H1 (cell line): ENCODE results near the gene WDR64. TPM values are rescaled to one million over a fixed set of nuclear protein-coding genes. Genes with fewer than 3 reads are reported as not detected.

Source experiments
- CTCF ChIA-PET: fragments of 300-600 bp; sonication (Branson Sonifier 250); formaldehyde crosslinking; loops from one replicate; lab custom pipeline; 2021; ENCODE audit not compliant: partially characterized antibody; lab: Charles Lee
- POLR2A ChIA-PET: fragments of 300-600 bp; sonication (Branson Sonifier 250); formaldehyde crosslinking; loops from one replicate; lab custom pipeline; 2021; ENCODE audit warnings: inconsistent platforms; ENCODE audit not compliant: partially characterized antibody; lab: Charles Lee
- DNase-seq, 2 experiments: peaks; one replicate each; pipeline versions ENCODE4 v3.0.0 to v3.0.0-alpha.2; 2010 to 2022; ENCODE audit warnings: low spot score in 2 of 2, low read depth in 1 of 2, mixed read lengths in 1 of 2
- FAIRE-seq: peaks from 2 replicates; lab custom pipeline; 2011; peaks lifted over from hg19 to GRCh38; lab: Jason Lieb, UNC
- H2AFZ ChIP-seq: 2 replicates; pipeline ENCODE4 v1.8.1; 2012; ENCODE audit warnings: low read length, inconsistent platforms
- H2AK5ac ChIP-seq: 2 replicates; pipeline ENCODE4 v1.6.1; 2013; ENCODE audit warnings: low read depth, low read length
- H2BK120ac ChIP-seq: replicated peaks from 2 replicates; pipeline ENCODE3; 2013; ENCODE audit warnings: low read depth, low read length, inconsistent platforms
- H2BK12ac ChIP-seq: 2 replicates; pipeline ENCODE4 v1.6.1; 2013; ENCODE audit warnings: low read depth, low read length
- H2BK15ac ChIP-seq: 2 replicates; pipeline ENCODE4 v1.6.1; 2013; ENCODE audit warnings: low read length
- H2BK20ac ChIP-seq: 2 replicates; pipeline ENCODE4 v1.6.1; 2013; ENCODE audit warnings: low read length
- H2BK5ac ChIP-seq: 2 replicates; pipeline ENCODE4 v1.6.1; 2013; ENCODE audit warnings: low read depth, low read length
- H3K14ac ChIP-seq: 2 replicates; pipeline ENCODE4 v1.6.1; 2013; ENCODE audit warnings: inconsistent platforms; ENCODE audit not compliant: insufficient read length
- H3K18ac ChIP-seq: 2 replicates; pipeline ENCODE4 v1.6.1; 2013; ENCODE audit warnings: low read length; ENCODE audit errors: extremely low read depth
- H3K23ac ChIP-seq: 2 replicates; pipeline ENCODE4 v1.6.1; 2013; ENCODE audit warnings: inconsistent platforms; ENCODE audit not compliant: insufficient read length
- H3K23me2 ChIP-seq: 2 replicates; pipeline ENCODE4 v1.6.1; 2013; ENCODE audit warnings: low read depth, low read length
- H3K27ac ChIP-seq: 2 replicates; pipeline ENCODE4 v1.6.1; 2011; ENCODE audit warnings: low read depth, low read length, inconsistent platforms
- H3K27me3 ChIP-seq, 4 experiments: replicated peaks in 1 of 4; 1 replicate in 1 of 4; 2 replicates in 3 of 4; pipeline versions ENCODE4 v1.6.1 to v1.8.1; 2011 to 2013; ENCODE audit warnings: low read length in 3 of 4, mild to moderate bottlenecking in 3 of 4, inconsistent platforms in 2 of 4, mixed read lengths in 2 of 4, moderate library complexity in 1 of 4; ENCODE audit not compliant: control insufficient read depth in 3 of 4, insufficient read depth in 3 of 4; ENCODE audit errors: extremely low read depth in 1 of 4
- H3K36me3 ChIP-seq, 4 experiments: 2 replicates each; pipeline versions ENCODE4 v1.6.1 to v1.8.1; 2011 to 2013; ENCODE audit warnings: mild to moderate bottlenecking in 4 of 4, low read length in 3 of 4, moderate library complexity in 2 of 4, control low read depth in 1 of 4, inconsistent platforms in 1 of 4; ENCODE audit not compliant: insufficient read depth in 4 of 4, control insufficient read depth in 2 of 4
- H3K4ac ChIP-seq: replicated peaks from 2 replicates; pipeline ENCODE3; 2013; ENCODE audit warnings: low read length, low read depth, mixed read lengths, inconsistent platforms; ENCODE audit not compliant: insufficient read length
- H3K4me1 ChIP-seq, 4 experiments: replicated peaks in 1 of 4; 1 replicate in 1 of 4; 2 replicates in 3 of 4; pipeline versions ENCODE4 v1.6.1 to v1.8.1; 2011 to 2013; ENCODE audit warnings: low read length in 3 of 4, inconsistent platforms in 2 of 4, mixed read lengths in 1 of 4; ENCODE audit not compliant: insufficient read depth in 4 of 4, control insufficient read depth in 3 of 4
- H3K4me2 ChIP-seq, 2 experiments: 2 replicates each; pipeline versions ENCODE4 v1.6.1 to v1.8.1; 2011 to 2013; ENCODE audit warnings: low read depth in 2 of 2, low read length in 2 of 2, control low read depth in 1 of 2, inconsistent platforms in 1 of 2, mild to moderate bottlenecking in 1 of 2; ENCODE audit not compliant: insufficient read depth in 1 of 2
- H3K4me3 ChIP-seq, 4 experiments: fragments of 200-600, 300-600 bp in 1 of 4; sonication (generic), shearing (Covaris generic), sonication (Bioruptor Twin) in 1 of 4; 2 replicates each; pipeline versions ENCODE4 v1.5.1 to v1.8.1; 2011 to 2016; ENCODE audit warnings: low read length in 4 of 4, low read depth in 3 of 4, control low read depth in 2 of 4, inconsistent platforms in 2 of 4, mild to moderate bottlenecking in 2 of 4, mixed read lengths in 1 of 4, moderate library complexity in 1 of 4; ENCODE audit not compliant: insufficient read depth in 2 of 4; ENCODE audit errors: extremely low read depth in 1 of 4
- H3K56ac ChIP-seq: replicated peaks from 2 replicates; pipeline ENCODE3; 2013; ENCODE audit warnings: low read depth, mild to moderate bottlenecking, mixed read lengths, low read length, inconsistent platforms; ENCODE audit not compliant: insufficient read length
- H3K79me1 ChIP-seq: 2 replicates; pipeline ENCODE4 v1.6.1; 2013; ENCODE audit warnings: low read depth, low read length, control low read depth
- H3K79me2 ChIP-seq, 2 experiments: 2 replicates each; pipeline versions ENCODE4 v1.6.1 to v1.8.1; 2012 to 2013; ENCODE audit warnings: low read length in 2 of 2, mild to moderate bottlenecking in 2 of 2, inconsistent platforms in 1 of 2; ENCODE audit not compliant: insufficient read depth in 2 of 2, control insufficient read depth in 1 of 2
- H3K9ac ChIP-seq, 4 experiments: replicated peaks in 1 of 4; 1 replicate in 1 of 4; 2 replicates in 3 of 4; pipeline versions ENCODE4 v1.6.1 to v1.8.1; 2011 to 2013; ENCODE audit warnings: low read depth in 3 of 4, low read length in 3 of 4, control low read depth in 2 of 4, mild to moderate bottlenecking in 2 of 4, moderate library complexity in 2 of 4, inconsistent platforms in 1 of 4; ENCODE audit errors: extremely low read depth in 1 of 4
- H3K9me3 ChIP-seq, 2 experiments: 2 replicates each; pipeline versions ENCODE4 v1.6.1 to v1.8.1; 2012 to 2013; ENCODE audit warnings: mild to moderate bottlenecking in 2 of 2, moderate library complexity in 2 of 2, control low read depth in 1 of 2, inconsistent platforms in 1 of 2, low read depth in 1 of 2, low read length in 1 of 2, mixed read lengths in 1 of 2; ENCODE audit not compliant: insufficient read depth in 2 of 2
- H4K20me1 ChIP-seq, 2 experiments: replicated peaks in 1 of 2; 2 replicates each; pipeline versions ENCODE3 to v1.8.1; 2011 to 2013; ENCODE audit warnings: inconsistent platforms in 2 of 2, low read length in 2 of 2, mild to moderate bottlenecking in 1 of 2; ENCODE audit not compliant: insufficient read depth in 2 of 2, control insufficient read depth in 1 of 2
- H4K5ac ChIP-seq: 2 replicates; pipeline ENCODE4 v1.6.1; 2013; ENCODE audit warnings: low read length, low read depth, mixed read lengths, inconsistent platforms; ENCODE audit not compliant: insufficient read length
- H4K8ac ChIP-seq: 2 replicates; pipeline ENCODE4 v1.8.0; 2013; ENCODE audit warnings: mild to moderate bottlenecking, moderate library complexity, low read length, inconsistent platforms; ENCODE audit not compliant: insufficient read depth; ENCODE audit errors: extremely low read depth
- H4K91ac ChIP-seq: replicated peaks from 2 replicates; pipeline ENCODE3; 2013; ENCODE audit warnings: low read length, mixed read lengths, inconsistent platforms; ENCODE audit not compliant: insufficient read length
- CEBPB ChIP-seq: IDR thresholded peaks from 2 replicates; pipeline ENCODE4 v1.6.1; 2012; ENCODE audit warnings: low read depth, low read length
- SAP30 ChIP-seq: fragments of 300-600 bp; sonication (generic); IDR thresholded peaks from 2 replicates; pipeline ENCODE4 v1.7.1; 2012; ENCODE audit warnings: low read length, moderate library complexity, mild to moderate bottlenecking, inconsistent platforms; ENCODE audit not compliant: insufficient read depth, insufficient replicate concordance
- WGBS, 2 experiments: shearing (Covaris generic) in 1 of 2; methylation state at CpG; one replicate each; pipeline versions ENCODE4 v1.1.6 to v1.1.7; 2013 to 2015; ENCODE audit warnings: low lambda C conversion rate in 2 of 2, mixed read lengths in 2 of 2, inconsistent platforms in 1 of 2, low coverage in 1 of 2, missing lambda C conversion rate in 1 of 2; ENCODE audit not compliant: insufficient replicate concordance in 2 of 2, insufficient coverage in 1 of 2, insufficient read length in 1 of 2; ENCODE audit errors: extremely low coverage in 1 of 2, missing lambda C conversion rate in 1 of 2; 5-methylcytosine and 5-hydroxymethylcytosine counted together
- polyA plus RNA-seq, 7 experiments: library from polyadenylated mRNA; depleted of rRNA in 3 of 7; stranded (reverse) in 5 of 7; unstranded in 2 of 7; fragments of >200 nt in 5 of 7; fragments of 200-250 nt in 2 of 7; gene quantifications; 1 replicate in 5 of 7; 2 replicates in 1 of 7; 4 replicates in 1 of 7; pipeline versions ENCODE4 v1.2.1 to v1.2.3, GENCODE V29; 2011 to 2013; ENCODE audit warnings: missing spikeins in 2 of 7, mixed read lengths in 2 of 7
- total RNA-seq: library from RNA; stranded (reverse); fragmentation: NEBNext Ultra II Directional; extraction: Animal tissue kit (Norgen Biotek cat#: 25700); gene quantifications from 2 replicates; pipeline ENCODE4 v1.2.1, GENCODE V29; 2021

Gene WDR64
- total and polyA plus RNA-seq, 2 of the 8 experiments (the other 6 are each of a cell fraction or from before 2014, with no cell fraction given) = 0.02 TPM; not detected in 1

GRCh38 chr1:241749945-241750695 is 98.0 kb downstream of the WDR64 start:
- Histone ChIP-seq H3K56ac (no peak overlapping the region), H2BK15ac (no peak overlapping the region), H2BK5ac (no peak overlapping the region), H3K4ac (peak overlapping the region; percentile 47), H3K4me2 (no peak overlapping the region), H3K36me3 (no peaks in the 10 kb centered on the region), H2AFZ (0 out of 2 replicates have a peak overlapping the region, but pooled peaks have one; percentile 17), H3K27me3 (no peaks in the 10 kb centered on the region), H3K4me1 (peaks cover 1 to 7% (median 4%) of the 10 kb centered on the region in 4 experiments; a peak in 4 of 7 replicates), H3K9ac (no peak overlapping the region), H4K5ac (no peak overlapping the region), H3K18ac (no peak overlapping the region), H3K79me1 (no peaks in the 10 kb centered on the region), H4K8ac (no peak overlapping the region), H3K23me2 (no peaks in the 10 kb centered on the region), H2AK5ac (no peak overlapping the region), H3K4me3 (no peak overlapping the region), H4K91ac (no peak overlapping the region), H2BK12ac (no peak overlapping the region), H3K9me3 (no peaks in the 10 kb centered on the region), H2BK120ac (no peak overlapping the region), H3K27ac (no peak overlapping the region), H2BK20ac (no peak overlapping the region), H3K14ac (no peak overlapping the region), H3K79me2 (no peaks in the 10 kb centered on the region), H3K23ac (no peak overlapping the region), H4K20me1 (no peaks in the 10 kb centered on the region)
- POLR2A ChIA-PET = no interaction called here
- FAIRE-seq = no peak
- peak; percentile 41; the same call in 1 of the 2 replicates for TF ChIP-seq CEBPB
- no peak for TF ChIP-seq SAP30
- WGBS, 2 experiments = 88% methylated on average over 6 of the region's 6 CpGs; no CpG with 5 or more reads in 1 of the 2 experiments
- CTCF ChIA-PET = interaction anchor here (0.6 to 1.0 kb wide), 2 partner anchors 139 to 877 kb away, joined by 3 read pairs; no protein-coding TSS in a partner anchor
- DNase-seq = no peak
